ENCODE measurements around the gene ZBTB46.

Gene ZBTB46

DNA sequence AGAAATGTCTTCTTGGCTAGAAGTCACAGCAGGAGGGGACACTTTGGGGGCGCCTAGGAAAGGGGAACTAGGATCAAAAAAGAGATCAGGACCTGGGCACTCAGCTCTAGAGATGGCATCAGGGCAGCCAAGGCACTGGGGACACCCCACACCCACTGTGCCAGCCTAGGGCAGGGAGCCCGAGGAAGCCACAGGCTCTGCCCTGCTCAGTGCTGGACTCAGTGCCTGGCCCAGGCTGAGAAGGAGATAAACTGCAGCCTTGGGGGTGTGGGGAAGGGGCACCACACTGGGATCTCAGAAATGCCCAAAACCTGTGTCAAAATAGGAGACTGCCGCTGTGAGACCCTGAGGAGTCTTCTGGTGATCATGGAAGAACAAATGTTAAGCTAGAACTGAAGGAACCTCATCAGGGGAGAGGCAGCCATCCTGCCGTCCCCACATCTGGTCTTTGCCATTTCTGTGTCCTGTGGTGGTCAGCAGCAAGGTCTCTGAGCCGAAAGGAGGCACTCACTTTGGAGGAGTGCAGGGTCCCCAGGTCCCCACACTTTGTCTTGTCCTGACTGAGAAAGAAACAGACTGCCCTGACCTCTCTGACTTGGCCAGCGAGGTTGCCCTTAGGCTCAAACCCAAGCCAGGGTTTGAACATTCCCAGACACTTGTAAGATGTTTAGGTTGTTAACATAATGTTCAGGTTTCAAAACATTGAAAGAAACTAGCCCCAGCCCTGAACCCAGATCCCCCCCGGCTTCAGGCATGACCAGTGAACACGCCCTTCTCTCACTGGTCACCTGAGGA is 125.6 kb downstream of the ZBTB46 start:
- no peak for DNase-seq (ENCODE audit: low read depth)

DNA sequence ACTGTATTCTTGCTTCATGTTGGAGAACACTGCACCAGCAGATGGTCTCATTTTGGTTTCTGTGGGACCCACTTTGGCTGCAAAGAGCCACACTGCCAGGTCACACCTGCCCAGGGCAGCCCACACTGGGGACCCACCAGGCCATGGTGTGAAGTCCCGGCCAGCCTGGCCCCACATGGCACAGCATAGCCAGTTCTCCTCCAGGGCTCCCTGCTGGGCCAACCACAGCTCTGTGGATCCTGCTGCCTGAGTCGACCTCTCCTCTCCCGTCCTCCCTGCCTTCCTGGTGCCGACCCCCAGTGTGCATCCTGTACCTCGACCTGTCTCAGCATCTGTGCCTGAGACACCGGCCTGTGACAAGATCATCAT is 126.3 kb downstream of the ZBTB46 start:
- no peak for DNase-seq (ENCODE audit: low read depth)

GRCh38 chr20:63703976-63704748 is 126.9 kb downstream of the ZBTB46 start:
- no peak for DNase-seq (ENCODE audit: low read depth)

GRCh38 chr20:63703471-63703975 is 127.5 kb downstream of the ZBTB46 start:
- no peak for DNase-seq (ENCODE audit: low read depth)

GRCh38 chr20:63702751-63703470 is 128.2 kb downstream of the ZBTB46 start:
- no peak for DNase-seq (ENCODE audit: low read depth)

GRCh38 chr20:63702036-63702665 is 128.9 kb downstream of the ZBTB46 start:
- DNase-seq (ENCODE audit: low read depth), result no peak

- no peak for DNase-seq (ENCODE audit: low read depth)
These were observed 129.6 kb downstream of the ZBTB46 start for GRCh38 chr20:63701329-63702035.

DNA sequence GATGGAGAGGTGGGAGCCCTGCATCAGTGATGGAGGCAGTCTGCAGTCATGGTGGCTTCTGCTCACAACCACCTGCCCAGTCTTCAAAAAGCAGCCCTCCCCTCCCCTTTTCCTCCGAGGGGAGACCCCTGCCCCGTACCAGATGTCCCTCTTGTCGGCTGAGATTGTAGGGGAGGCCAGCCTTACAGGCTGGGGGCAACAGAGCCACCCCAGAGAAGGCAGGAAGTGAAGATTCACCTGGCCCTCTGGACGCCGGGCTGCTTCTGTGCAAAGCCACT is 130.1 kb downstream of the ZBTB46 start:
- DNase-seq (ENCODE audit: low read depth), result no peak

- DNase-seq (ENCODE audit: low read depth), result no peak
These were observed 130.6 kb downstream of the ZBTB46 start for GRCh38 chr20:63700199-63701050.

DNA sequence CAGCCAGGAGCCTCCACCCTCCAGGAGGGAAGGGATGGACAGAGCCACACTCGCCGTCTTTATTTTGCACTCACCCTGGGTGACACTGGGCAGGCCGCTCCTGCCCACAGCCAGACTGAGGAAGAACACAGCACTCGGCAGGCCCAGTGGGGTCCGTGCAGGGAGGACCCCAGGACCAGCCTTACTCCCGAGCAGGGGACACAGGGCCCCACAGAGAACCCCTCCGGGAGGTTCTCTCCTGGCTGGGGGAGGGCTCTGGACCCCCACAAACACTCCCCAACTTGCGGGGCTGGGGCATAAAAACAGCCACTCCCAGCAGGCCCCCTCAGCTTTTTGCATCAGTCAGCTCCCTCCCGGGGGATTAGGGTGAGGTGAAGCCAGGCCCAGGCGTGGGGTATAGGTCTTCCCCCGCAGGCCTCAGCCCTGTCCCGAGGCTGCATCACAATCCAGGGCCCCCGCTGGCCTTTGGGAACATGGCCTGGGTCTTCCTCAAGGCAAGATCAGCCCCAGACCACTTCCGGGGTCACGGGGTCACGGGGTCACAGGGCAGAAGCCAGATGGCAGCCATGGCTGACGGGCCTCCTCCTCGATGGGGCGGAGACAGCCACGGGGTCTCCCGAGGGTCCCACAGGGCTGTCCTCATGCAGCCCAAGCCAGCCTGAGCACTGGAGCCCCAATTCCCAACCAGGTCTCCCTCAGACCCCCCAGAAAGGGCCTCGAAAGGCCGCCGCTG is 131.4 kb downstream of the ZBTB46 start:
- DNase-seq (ENCODE audit: low read depth), result no peak

- DNase-seq (ENCODE audit: low read depth), result no peak
These were observed 132.2 kb downstream of the ZBTB46 start for GRCh38 chr20:63698739-63699465.

DNA sequence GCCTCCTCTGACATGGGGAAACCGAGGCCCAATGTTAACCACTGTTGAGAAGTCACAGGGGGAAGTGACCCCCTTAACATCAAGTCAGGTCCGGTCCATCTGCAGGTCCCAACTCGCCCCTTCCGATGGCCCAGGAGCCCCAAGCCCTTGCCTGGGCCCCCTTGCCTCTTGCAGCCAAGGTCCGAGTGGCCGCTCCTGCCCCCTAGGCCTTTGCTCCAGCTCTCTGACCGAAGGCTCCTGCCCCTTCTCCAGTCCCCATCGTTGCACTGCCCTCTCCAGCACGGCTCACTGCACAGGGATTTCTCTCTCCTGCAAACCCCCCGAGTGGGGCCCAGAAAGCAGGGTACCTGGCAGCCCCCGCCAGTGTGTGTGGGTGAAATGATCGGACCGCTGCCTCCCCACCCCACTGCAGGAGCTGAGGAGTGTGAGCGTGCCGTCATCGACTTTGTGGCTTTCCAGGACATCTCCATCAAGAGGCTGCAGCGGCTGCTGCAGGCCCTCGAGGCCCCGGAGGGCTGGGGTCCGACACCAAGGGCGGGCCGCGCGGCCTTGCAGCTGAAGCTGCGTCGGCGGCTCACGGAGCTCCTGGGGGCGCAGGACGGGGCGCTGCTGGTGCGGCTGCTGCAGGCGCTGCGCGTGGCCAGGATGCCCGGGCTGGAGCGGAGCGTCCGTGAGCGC is 133.1 kb downstream of the ZBTB46 start:
- no peak for DNase-seq (ENCODE audit: low read depth)

- DNase-seq (ENCODE audit: low read depth), result no peak
These were observed 133.7 kb downstream of the ZBTB46 start for GRCh38 chr20:63697357-63697867.

- DNase-seq (ENCODE audit: low read depth), result no peak
These were observed 134.3 kb downstream of the ZBTB46 start, which contains the start of gene TNFRSF6B for GRCh38 chr20:63696628-63697356. TSS of gene TNFRSF6B (plus strand) at chr20:63696652. CDS start at chr20:63696768, 116 bp downstream.

GRCh38 chr20:63696306-63696627 is 134.8 kb downstream of the ZBTB46 start:
- no peak for DNase-seq (ENCODE audit: low read depth)

DNA sequence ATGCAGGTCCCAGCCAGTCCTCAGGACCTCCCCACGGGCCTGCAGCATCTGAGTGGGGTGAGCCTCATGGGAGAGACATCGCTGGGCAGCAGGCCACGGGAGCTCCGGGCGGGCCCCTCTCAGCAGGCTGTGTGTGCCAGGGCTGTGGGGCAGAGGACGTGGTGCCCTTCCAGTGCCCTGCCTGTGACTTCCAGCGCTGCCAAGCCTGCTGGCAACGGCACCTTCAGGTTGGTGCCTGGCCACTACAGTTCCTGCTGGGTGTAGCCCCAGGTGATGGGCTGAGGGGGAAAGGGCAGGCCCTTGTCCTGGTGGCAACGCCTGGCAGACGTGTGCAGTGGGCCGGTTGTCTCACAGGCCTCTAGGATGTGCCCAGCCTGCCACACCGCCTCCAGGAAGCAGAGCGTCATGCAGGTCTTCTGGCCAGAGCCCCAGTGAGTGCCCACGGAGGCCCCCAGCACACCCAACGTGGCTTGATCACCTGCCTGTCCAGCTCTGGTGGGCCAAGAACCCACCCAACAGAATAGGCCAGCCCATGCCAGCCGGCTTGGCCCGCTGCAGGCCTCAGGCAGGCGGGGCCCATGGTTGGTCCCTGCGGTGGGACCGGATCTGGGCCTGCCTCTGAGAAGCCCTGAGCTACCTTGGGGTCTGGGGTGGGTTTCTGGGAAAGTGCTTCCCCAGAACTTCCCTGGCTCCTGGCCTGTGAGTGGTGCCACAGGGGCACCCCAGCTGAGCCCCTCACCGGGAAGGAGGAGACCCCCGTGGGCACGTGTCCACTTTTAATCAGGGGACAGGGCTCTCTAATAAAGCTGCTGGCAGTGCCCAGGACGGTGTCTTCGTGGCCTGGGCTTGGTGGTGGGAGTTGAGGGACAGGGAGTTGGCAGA is 135.4 kb downstream of the ZBTB46 start:
- DNase-seq (ENCODE audit: low read depth), result no peak
